Daoy (cell line): ENCODE measurements around the gene YJEFN3. TPM values are rescaled to one million over a fixed set of nuclear protein-coding genes. Genes with fewer than 3 reads are reported as not detected.

Source experiments
- DNase-seq: peaks from one replicate; pipeline ENCODE4 v3.0.0-alpha.2; 2015; ENCODE audit warnings: low read depth
- total RNA-seq: library from RNA; depleted of rRNA; stranded (reverse); fragments of >200 nt; shearing (Covaris generic); gene quantifications from 2 replicates; pipeline ENCODE4 v1.2.3, GENCODE V29; 2014; rRNA removed

Gene YJEFN3
- total RNA-seq: 1.4 and 2.7 TPM in 2 replicates

DNA sequence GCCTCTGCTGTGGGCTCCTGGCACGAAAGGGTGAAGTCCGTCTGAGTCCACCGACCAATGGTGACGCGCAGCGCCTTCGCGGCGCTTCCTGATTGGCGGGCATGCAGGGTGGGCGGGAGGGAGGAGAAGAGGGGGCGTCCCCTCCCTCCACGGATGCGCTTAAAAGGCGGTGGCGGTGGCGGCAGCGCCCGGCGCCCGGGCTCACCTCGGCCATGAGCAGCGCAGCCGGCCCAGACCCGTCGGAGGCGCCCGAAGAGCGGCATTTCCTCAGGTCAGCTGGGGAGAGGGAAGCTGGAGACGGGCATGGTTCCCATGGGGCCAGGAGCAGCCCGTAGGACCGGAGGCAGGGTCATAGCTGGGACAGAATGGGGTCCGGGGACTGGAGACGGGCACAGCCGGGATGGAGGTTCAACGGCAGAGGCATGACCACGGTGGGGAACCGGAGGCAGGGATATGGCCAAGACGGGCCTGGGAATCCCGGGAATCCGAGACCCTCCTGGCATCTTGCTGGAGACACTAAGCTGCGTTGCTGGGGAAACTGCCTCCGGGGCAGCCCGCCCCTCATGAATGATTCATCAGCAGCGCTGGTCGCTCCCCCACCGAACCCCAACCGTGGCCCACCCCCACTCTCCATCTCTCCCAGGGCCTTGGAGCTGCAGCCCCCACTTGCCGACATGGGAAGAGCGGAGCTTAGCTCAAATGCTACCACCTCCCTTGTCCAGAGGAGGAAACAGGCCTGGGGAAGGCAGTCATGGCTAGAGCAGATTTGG is at the start of gene YJEFN3:
Gene YJEFN3, plus strand, starts transcription at position 191 of the 770 bp plus-strand sequence. Its CDS starts 22 bp downstream, at position 213.
- peak; percentile 77 for DNase-seq

GRCh38 chr19:19480688-19481087 is 48.0 kb upstream of the YJEFN3 start:
- DNase-seq: no peak

GRCh38 chr19:19482809-19483596 is 45.7 kb upstream of the YJEFN3 start:
- DNase-seq: no peak

DNA sequence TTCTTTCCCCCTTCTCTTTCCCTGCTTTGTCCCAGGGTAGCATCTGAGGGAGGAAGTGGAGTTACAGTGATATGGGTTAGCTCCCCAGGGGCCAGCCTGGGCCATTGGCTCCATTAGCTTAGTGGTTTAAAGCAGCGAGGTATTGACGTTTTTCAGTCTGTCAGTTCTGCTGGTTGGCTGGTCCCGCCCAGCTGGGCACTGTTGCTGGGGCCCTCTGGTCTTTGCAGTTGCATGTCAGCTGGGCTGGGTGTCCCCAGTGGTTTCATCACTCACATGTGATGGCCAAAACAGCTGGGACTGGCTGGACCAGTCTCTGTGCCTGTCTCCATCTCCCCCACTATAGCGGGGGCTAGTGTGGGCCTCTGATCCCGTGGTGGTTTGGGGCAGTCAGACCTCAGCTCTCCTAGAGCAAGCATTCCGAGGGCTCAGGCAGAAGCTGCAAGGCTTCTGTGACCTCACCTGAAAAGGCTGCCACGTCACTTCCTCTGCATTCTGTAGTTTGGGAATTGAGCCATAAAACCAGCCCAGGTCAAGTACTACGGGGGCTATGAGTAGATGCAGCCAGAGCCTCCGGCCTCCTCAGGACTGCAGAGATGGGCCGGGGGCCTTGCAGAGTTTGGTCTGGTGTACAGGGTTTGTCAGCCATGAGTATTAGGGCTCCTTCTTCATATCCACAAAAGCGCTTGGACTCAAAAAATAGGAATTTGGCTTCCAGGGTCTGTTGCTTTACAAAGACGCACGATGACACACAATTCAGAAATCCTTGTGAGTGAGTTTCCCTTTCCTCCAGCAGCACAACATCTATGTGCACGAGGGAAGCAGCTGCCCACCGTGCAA is 43.3 kb upstream of the YJEFN3 start:
- DNase-seq: no peak

- no peak for DNase-seq
Observed at GRCh38 chr19:19485998-19486290, 42.8 kb upstream of the YJEFN3 start.

DNA sequence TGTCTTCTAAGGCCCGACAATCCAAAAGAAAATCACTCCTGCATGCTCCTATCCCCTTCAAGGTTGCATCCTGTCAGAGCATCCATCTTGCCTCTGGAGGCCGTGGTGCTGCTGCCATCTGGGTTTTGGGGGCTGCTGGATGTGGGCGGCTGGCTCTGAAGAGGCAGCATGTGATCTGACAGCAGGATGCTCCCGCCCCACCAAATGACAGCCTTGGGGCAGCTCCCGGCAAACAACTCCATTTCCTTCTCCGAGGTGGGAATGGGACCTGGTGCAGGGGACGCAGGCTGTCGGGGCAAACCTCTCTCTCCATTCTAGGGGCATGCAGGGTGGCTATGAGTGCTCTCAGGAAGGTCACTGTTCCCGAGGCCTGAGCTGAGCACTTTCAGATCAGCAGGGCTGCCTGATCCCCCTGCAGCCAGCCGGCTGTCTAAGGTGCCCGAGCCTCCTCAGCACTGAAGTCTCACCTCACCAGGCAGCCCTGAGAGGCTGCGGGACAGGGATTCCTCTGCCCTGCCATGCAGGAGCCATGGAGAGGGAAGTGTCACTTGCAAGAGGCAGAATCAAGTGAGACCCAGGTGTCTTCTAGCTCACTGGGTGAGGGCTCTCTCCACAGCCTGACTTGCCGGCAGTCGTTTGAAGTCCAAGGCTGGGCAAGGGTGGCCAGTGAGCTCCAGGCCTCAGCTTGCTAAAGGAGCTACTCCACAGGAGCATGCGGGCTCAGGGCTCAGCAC is 42.2 kb upstream of the YJEFN3 start:
- no peak for DNase-seq

GRCh38 chr19:19487077-19487949 is 41.4 kb upstream of the YJEFN3 start:
- no peak for DNase-seq

GRCh38 chr19:19487950-19488874 is 40.5 kb upstream of the YJEFN3 start:
- DNase-seq: no peak

- DNase-seq: peak; percentile 78
Observed at GRCh38 chr19:19488875-19489690, 39.6 kb upstream of the YJEFN3 start.

GRCh38 chr19:19489804-19490204 is 38.9 kb upstream of the YJEFN3 start:
- DNase-seq: no peak

DNA sequence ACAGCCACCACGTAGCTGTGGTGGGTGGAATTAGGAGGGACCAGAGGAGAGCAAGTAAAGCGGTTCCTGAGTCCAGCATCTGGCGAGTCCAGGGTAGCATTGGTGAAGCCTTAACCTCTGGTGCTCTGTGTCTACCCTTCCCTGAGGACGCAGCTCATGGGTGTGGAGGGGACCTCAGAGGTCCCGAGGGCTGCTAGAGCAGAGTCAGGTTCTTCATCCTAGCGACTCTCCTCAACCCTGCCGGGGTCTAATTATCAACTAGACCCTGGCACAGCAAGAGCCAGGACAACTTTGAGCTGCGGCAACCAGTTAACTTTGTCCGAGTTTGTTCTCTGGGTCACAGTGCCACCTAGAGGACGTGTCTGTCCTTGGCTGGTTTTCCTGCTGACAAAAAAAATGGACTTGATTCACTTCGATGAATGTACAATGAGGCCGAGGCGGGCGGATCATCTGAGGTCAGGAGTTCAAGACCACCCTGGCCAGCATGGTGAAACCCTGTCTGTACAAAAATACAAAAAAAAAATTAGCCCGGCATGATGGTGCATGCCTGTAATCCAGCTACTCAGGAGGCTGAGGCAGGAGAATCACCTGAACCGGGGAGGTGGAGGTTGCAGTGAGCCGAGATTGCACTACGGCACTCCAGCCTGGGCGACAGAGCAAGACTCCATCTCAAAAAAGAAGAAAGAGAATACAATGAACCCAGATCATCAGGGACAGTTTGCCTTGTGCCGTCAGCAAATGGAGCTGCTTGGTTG is 38.3 kb upstream of the YJEFN3 start:
- peak; percentile 78 for DNase-seq

DNA sequence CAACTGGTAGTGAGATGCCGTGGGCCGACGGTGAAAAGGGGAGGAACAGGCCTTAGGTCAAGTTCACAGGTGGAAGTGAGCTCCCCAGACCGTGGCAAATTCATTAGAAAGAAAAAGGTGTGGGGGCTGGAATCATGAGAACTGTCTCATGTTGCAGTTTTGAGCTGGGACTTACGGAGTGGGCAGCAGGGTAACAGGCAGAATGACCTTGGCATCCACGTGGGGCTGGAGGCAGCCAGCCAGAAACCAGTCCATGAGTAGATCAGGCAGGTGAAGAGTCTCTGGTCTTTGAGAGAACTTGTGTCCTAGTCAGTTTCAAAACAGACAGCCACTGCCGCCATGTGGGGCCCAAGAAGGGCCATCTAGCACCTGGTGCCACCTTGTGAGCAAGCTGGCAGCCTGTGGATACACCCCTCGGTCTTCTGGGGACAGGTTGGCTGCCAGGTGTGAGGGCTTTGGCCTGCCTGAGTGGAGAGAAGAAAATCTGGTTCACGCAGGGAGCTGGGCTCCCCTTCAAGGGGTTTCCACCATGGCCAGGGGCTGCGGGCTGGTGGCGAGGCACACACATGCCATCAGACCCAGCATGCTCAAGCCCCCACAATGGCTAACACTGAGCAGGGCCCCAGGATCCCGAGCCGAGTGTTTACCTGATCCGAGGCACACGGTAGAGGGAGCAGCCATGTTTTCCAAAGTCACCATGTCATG is 37.2 kb upstream of the YJEFN3 start:
- DNase-seq: no peak

GRCh38 chr19:19492026-19492610 is 36.6 kb upstream of the YJEFN3 start:
- no peak for DNase-seq

- no peak for DNase-seq
Observed at GRCh38 chr19:19493841-19494546, 34.7 kb upstream of the YJEFN3 start.

DNA sequence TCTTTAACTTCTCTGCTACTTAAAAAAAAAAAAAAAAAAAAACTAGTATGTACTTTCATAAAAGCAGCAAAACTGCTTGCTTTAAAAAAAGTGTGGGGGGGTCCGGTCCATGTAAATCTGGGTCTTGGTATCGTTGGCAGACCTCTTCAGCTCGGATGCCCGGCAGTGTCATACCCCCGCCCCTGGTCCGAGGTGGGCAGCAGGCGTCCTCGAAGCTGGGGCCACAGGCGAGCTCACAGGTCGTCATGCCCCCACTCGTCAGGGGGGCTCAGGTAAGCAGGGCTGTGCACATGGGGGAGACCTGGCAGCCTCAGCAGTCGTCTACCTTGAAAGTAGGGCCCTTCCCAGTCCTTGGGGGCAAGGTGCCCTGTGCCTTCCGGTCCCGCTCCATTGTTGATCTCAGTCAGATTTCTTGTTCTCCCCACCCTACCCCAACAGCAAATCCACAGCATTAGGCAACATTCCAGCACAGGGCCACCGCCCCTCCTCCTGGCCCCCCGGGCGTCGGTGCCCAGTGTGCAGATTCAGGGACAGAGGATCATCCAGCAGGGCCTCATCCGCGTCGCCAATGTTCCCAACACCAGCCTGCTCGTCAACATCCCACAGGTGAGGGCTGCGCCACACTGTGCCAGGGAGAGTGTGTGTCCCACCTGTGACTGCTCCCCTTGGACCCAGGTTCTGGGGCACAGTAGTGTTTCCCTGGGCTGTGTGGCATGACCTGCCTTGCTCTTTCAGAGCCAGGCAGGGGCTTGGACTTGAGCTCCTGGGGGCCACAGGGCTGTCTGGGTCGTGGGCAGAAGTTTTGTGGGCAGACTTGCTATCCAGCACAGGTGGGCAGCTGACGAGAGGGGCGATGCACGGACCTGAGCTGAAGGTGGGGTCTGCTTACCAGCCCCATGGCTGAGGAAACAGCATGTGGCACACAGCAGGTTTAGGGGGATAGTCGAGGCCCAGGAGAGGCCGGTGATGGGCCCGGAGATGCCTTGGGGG is 32.8 kb upstream of the YJEFN3 start:
- no peak for DNase-seq
